Nephron progenitor cell (in vitro differentiated cells): ENCODE measurements around the gene PIGT.

ENCODE experiments used
- DNase-seq: peaks from one replicate; pipeline ENCODE4 v3.0.0; 2021
- H3K27ac Mint-ChIP-seq: 2 replicates; pipeline ENCODE4 v1.8.0; 2021; ENCODE audit warnings: mild to moderate bottlenecking, moderate library complexity, mixed read lengths
- H3K27me3 Mint-ChIP-seq: 2 replicates; pipeline ENCODE4 v1.8.0; 2021; ENCODE audit warnings: mild to moderate bottlenecking, low read depth, mixed read lengths; ENCODE audit not compliant: poor library complexity
- H3K36me3 Mint-ChIP-seq: 2 replicates; pipeline ENCODE4 v1.8.0; 2021; ENCODE audit warnings: low read depth, mixed read lengths
- H3K4me1 Mint-ChIP-seq: 2 replicates; pipeline ENCODE4 v1.8.0; 2021; ENCODE audit warnings: mixed read lengths
- H3K4me3 Mint-ChIP-seq: 2 replicates; pipeline ENCODE4 v1.8.0; 2021; ENCODE audit warnings: mild to moderate bottlenecking, moderate library complexity, mixed read lengths
- H3K9me3 Mint-ChIP-seq: 2 replicates; pipeline ENCODE4 v1.8.0; 2021; ENCODE audit warnings: mild to moderate bottlenecking, moderate library complexity, mixed read lengths
- CTCF ChIP-seq: fragments of 200-600 bp; sonication (generic); IDR thresholded peaks from 2 replicates; pipeline ENCODE4 v1.5.0; 2021; ENCODE audit warnings: antibody characterized with exemption

Gene PIGT

GRCh38 chr20:45407783-45408645 lies 7.9 kb upstream of the PIGT start, which contains the start of gene DBNDD2:
DBNDD2 (plus strand) TSS chr20:45408289; CDS start chr20:45408468, 179 bp downstream.
- no peak for DNase-seq
- H3K36me3 Mint-ChIP-seq, result peaks cover 17% of the 10 kb centered on the region
- H3K27ac Mint-ChIP-seq, result no peak within 1 kb of the TSS
- peak within 1 kb of the TSS; percentile 81 for H3K4me3 Mint-ChIP-seq
- peaks cover 50% of the 10 kb centered on the region for H3K4me1 Mint-ChIP-seq
- peaks cover 54% of the 10 kb centered on the region for H3K27me3 Mint-ChIP-seq
- no peak for TF ChIP-seq CTCF
- H3K9me3 Mint-ChIP-seq, result peaks cover 9% of the 10 kb centered on the region

GRCh38 chr20:45408646-45409213 lies 7.2 kb upstream of the PIGT start:
- TF ChIP-seq CTCF, result no peak
- Mint-ChIP-seq H3K27me3 (peaks cover 50% of the 10 kb centered on the region), H3K9me3 (peaks cover 4% of the 10 kb centered on the region), H3K36me3 (peaks cover 13% of the 10 kb centered on the region), H3K27ac (no peak overlapping the region), H3K4me1 (peaks cover 52% of the 10 kb centered on the region), H3K4me3 (no peak overlapping the region)
- no peak for DNase-seq

GRCh38 chr20:45409521-45410272 lies 6.2 kb upstream of the PIGT start:
- Mint-ChIP-seq H3K4me3 (no peak overlapping the region), H3K27ac (no peak overlapping the region), H3K9me3 (peaks cover 2% of the 10 kb centered on the region), H3K4me1 (peaks cover 50% of the 10 kb centered on the region), H3K27me3 (peaks cover 48% of the 10 kb centered on the region), H3K36me3 (peaks cover 13% of the 10 kb centered on the region)
- no peak for DNase-seq
- no peak for TF ChIP-seq CTCF

GRCh38 chr20:45410887-45411286 lies 5.1 kb upstream of the PIGT start:
- H3K36me3 Mint-ChIP-seq, result peaks cover 13% of the 10 kb centered on the region
- H3K9me3 Mint-ChIP-seq, result no peaks in the 10 kb centered on the region
- H3K4me1 Mint-ChIP-seq, result peaks cover 51% of the 10 kb centered on the region
- no peak overlapping the region for H3K4me3 Mint-ChIP-seq
- TF ChIP-seq CTCF, result no peak
- no peak for DNase-seq
- peaks cover 37% of the 10 kb centered on the region for H3K27me3 Mint-ChIP-seq
- H3K27ac Mint-ChIP-seq, result peak overlapping the region; percentile 67

GRCh38 chr20:45412653-45413052 lies 3.3 kb upstream of the PIGT start:
- DNase-seq, result no peak
- no peak overlapping the region for H3K4me3 Mint-ChIP-seq
- peaks cover 59% of the 10 kb centered on the region for H3K4me1 Mint-ChIP-seq
- H3K9me3 Mint-ChIP-seq, result no peaks in the 10 kb centered on the region
- H3K27me3 Mint-ChIP-seq, result peaks cover 26% of the 10 kb centered on the region
- no peak overlapping the region for H3K27ac Mint-ChIP-seq
- H3K36me3 Mint-ChIP-seq, result peaks cover 13% of the 10 kb centered on the region
- TF ChIP-seq CTCF, result no peak
